Measurements from ENCODE around the gene MMP27.
"Not testable (repeated sequence)": the region's sequence is repeated elsewhere in the genome, so short reads cannot be mapped to it uniquely, and the experiment has no call there.

The MMP27 gene, protein sequence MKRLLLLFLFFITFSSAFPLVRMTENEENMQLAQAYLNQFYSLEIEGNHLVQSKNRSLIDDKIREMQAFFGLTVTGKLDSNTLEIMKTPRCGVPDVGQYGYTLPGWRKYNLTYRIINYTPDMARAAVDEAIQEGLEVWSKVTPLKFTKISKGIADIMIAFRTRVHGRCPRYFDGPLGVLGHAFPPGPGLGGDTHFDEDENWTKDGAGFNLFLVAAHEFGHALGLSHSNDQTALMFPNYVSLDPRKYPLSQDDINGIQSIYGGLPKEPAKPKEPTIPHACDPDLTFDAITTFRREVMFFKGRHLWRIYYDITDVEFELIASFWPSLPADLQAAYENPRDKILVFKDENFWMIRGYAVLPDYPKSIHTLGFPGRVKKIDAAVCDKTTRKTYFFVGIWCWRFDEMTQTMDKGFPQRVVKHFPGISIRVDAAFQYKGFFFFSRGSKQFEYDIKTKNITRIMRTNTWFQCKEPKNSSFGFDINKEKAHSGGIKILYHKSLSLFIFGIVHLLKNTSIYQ

GRCh38 chr11:102705626-102706025 lies at the start of gene MMP27:
Gene MMP27 (minus strand): TSS chr11:102705769. CDS start chr11:102705714, 55 bp downstream.
- Histone ChIP-seq H3K36me3 (ENCODE audit: insufficient read depth, low read depth, low read length) (no peaks in the 10 kb centered on the region), H3K4me3 (ENCODE audit: low read length) (no peak within 1 kb of the TSS), H3K9ac (ENCODE audit: low read depth, low read length) (no peak within 1 kb of the TSS), H3K9me3 (ENCODE audit: insufficient read depth, low read depth, low read length) (no peaks in the 10 kb centered on the region), H3K27ac (ENCODE audit: low read length) (no peak within 1 kb of the TSS), H3K4me1 (ENCODE audit: insufficient read depth, low read length) (no peaks in the 10 kb centered on the region), H3K27me3 (ENCODE audit: insufficient read depth, low read length) (no peaks in the 10 kb centered on the region)

- Histone ChIP-seq H3K9me3 (ENCODE audit: insufficient read depth, low read depth, low read length) (no peaks in the 10 kb centered on the region), H3K4me1 (ENCODE audit: insufficient read depth, low read length) (peaks cover 14% of the 10 kb centered on the region; the same call in 1 of the 2 replicates), H3K27me3 (ENCODE audit: insufficient read depth, low read length) (no peaks in the 10 kb centered on the region), H3K36me3 (ENCODE audit: insufficient read depth, low read depth, low read length) (no peaks in the 10 kb centered on the region), H3K27ac (ENCODE audit: low read length) (no peak overlapping the region), H3K9ac (ENCODE audit: low read depth, low read length) (no peak overlapping the region), H3K4me3 (ENCODE audit: low read length) (no peak overlapping the region)
Observed at GRCh38 chr11:102753267-102753666, 47.7 kb upstream of the MMP27 start.

DNA sequence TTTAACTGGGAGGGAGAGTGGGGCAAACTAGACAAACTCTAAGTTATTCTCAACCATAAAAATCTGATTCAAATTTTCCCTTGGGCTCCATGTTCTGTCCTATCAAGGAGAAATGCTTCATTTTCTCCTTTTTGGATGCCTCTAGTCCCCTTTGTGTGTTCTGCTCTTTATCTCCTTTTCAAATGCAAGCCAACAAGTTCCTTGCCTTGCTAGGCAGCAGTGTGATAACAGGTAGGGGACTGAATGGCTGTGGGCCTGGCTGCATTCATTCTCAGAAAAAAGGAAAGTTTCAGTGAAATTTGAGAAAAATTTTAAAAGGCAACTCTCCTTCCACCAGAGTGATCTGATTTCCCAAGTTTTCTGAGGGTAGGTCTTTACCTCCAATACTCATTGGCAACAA lies 46.1 kb upstream of the MMP27 start:
- H3K9me3 ChIP-seq (ENCODE audit: insufficient read depth, low read depth, low read length), result no peaks in the 10 kb centered on the region
- 0 out of 2 replicates have a peak overlapping the region, but pooled peaks have one; percentile 9 for H3K4me3 ChIP-seq (ENCODE audit: low read length)
- H3K36me3 ChIP-seq (ENCODE audit: insufficient read depth, low read depth, low read length), result no peaks in the 10 kb centered on the region
- peaks cover 14% of the 10 kb centered on the region; the same call in 1 of the 2 replicates for H3K4me1 ChIP-seq (ENCODE audit: insufficient read depth, low read length)
- H3K27me3 ChIP-seq (ENCODE audit: insufficient read depth, low read length), result no peaks in the 10 kb centered on the region
- peak overlapping the region; percentile 42 for H3K27ac ChIP-seq (ENCODE audit: low read length)
- H3K9ac ChIP-seq (ENCODE audit: low read depth, low read length), result peak overlapping the region; percentile 36; the same call in 1 of the 2 replicates

- no peaks in the 10 kb centered on the region for H3K27me3 ChIP-seq (ENCODE audit: insufficient read depth, low read length)
- H3K36me3 ChIP-seq (ENCODE audit: insufficient read depth, low read depth, low read length), result no peaks in the 10 kb centered on the region
- no peak overlapping the region for H3K4me3 ChIP-seq (ENCODE audit: low read length)
- no peak overlapping the region for H3K9ac ChIP-seq (ENCODE audit: low read depth, low read length)
- H3K4me1 ChIP-seq (ENCODE audit: insufficient read depth, low read length), result peaks cover 14% of the 10 kb centered on the region; the same call in 1 of the 2 replicates
- H3K9me3 ChIP-seq (ENCODE audit: insufficient read depth, low read depth, low read length), result no peaks in the 10 kb centered on the region
- no peak overlapping the region for H3K27ac ChIP-seq (ENCODE audit: low read length)
Observed at GRCh38 chr11:102749101-102749722, 43.6 kb upstream of the MMP27 start.

DNA sequence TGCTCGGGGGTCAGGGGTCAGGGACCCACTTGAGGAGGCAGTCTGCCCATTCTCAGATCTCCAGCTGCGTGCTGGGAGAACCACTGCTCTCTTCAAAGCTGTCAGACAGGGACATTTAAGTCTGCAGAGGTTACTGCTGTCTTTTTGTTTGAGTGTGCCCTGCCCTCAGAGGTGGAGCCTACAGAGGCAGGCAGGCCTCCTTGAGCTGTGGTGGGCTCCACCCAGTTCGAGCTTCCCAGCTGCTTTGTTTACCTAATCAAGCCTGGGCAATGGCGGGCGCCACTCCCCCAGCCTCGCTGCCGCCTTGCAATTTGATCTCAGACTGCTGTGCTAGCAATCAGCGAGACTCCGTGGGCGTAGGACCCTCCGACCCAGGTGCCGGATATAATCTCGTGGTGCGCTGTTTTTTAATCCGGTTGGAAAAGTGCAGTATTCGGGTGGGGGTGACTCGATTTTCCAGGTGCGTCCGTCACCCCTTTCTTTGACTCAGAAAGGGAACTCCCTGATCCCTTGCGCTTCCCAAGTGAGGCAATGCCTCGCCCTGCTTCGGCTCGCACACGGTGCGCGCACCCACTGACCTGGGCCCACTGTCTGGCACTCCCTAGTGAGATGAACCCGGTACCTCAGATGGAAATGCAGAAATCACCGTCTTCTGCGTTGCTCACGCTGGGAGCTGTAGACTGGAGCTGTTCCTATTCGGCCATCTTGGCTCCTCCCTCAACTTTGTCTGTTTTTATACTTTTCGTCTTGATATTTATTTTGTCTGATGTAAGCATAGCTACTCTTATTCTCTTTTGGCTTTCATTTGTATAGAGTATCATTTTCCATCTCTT lies 41.4 kb upstream of the MMP27 start:
- H3K9me3 ChIP-seq (ENCODE audit: insufficient read depth, low read depth, low read length); H3K4me1 ChIP-seq (ENCODE audit: insufficient read depth, low read length); H3K27ac ChIP-seq (ENCODE audit: low read length); H3K27me3 ChIP-seq (ENCODE audit: insufficient read depth, low read length); H3K36me3 ChIP-seq (ENCODE audit: insufficient read depth, low read depth, low read length); H3K9ac ChIP-seq (ENCODE audit: low read depth, low read length); H3K4me3 ChIP-seq (ENCODE audit: low read length): not testable (repeated sequence)

DNA sequence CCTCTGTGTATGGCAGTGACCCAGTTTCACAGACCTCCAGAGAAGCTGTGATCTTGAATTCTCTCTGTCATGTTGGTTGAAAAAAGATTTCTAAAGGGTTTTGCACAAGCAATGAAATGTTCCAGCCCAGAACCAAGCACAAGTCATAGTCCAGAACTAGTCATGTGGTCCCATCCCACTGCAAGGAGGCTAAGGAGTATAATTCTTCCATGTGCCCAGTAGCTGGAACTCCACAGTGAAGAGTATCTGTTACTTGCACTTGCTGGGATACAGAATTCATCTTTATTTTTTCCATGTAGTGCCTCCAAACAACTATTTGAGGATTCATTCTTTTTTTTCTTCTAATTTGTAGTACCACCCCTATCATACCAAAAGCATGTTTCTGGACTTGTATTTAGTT lies 29.1 kb upstream of the MMP27 start:
- Histone ChIP-seq H3K27me3 (ENCODE audit: insufficient read depth, low read length) (no peaks in the 10 kb centered on the region), H3K9me3 (ENCODE audit: insufficient read depth, low read depth, low read length) (no peaks in the 10 kb centered on the region), H3K4me1 (ENCODE audit: insufficient read depth, low read length) (no peaks in the 10 kb centered on the region)

GRCh38 chr11:102733232-102733875 lies 27.8 kb upstream of the MMP27 start:
- Histone ChIP-seq H3K9me3 (ENCODE audit: insufficient read depth, low read depth, low read length) (no peaks in the 10 kb centered on the region), H3K4me3 (ENCODE audit: low read length) (no peak overlapping the region)

More for the DNA sequence above, 29.1 kb upstream of the MMP27 start:
- Histone ChIP-seq H3K4me3 (ENCODE audit: low read length) (no peak overlapping the region), H3K36me3 (ENCODE audit: insufficient read depth, low read depth, low read length) (no peaks in the 10 kb centered on the region), H3K9ac (ENCODE audit: low read depth, low read length) (no peak overlapping the region), H3K27ac (ENCODE audit: low read length) (no peak overlapping the region)

GRCh38 chr11:102730944-102731343 lies 25.4 kb upstream of the MMP27 start:
- H3K4me3 ChIP-seq (ENCODE audit: low read length), result not testable (repeated sequence)

More at GRCh38 chr11:102733232-102733875, 27.8 kb upstream of the MMP27 start:
- Histone ChIP-seq H3K27ac (ENCODE audit: low read length) (no peak overlapping the region), H3K9ac (ENCODE audit: low read depth, low read length) (no peak overlapping the region), H3K4me1 (ENCODE audit: insufficient read depth, low read length) (no peaks in the 10 kb centered on the region), H3K27me3 (ENCODE audit: insufficient read depth, low read length) (no peaks in the 10 kb centered on the region), H3K36me3 (ENCODE audit: insufficient read depth, low read depth, low read length) (no peaks in the 10 kb centered on the region)

DNA sequence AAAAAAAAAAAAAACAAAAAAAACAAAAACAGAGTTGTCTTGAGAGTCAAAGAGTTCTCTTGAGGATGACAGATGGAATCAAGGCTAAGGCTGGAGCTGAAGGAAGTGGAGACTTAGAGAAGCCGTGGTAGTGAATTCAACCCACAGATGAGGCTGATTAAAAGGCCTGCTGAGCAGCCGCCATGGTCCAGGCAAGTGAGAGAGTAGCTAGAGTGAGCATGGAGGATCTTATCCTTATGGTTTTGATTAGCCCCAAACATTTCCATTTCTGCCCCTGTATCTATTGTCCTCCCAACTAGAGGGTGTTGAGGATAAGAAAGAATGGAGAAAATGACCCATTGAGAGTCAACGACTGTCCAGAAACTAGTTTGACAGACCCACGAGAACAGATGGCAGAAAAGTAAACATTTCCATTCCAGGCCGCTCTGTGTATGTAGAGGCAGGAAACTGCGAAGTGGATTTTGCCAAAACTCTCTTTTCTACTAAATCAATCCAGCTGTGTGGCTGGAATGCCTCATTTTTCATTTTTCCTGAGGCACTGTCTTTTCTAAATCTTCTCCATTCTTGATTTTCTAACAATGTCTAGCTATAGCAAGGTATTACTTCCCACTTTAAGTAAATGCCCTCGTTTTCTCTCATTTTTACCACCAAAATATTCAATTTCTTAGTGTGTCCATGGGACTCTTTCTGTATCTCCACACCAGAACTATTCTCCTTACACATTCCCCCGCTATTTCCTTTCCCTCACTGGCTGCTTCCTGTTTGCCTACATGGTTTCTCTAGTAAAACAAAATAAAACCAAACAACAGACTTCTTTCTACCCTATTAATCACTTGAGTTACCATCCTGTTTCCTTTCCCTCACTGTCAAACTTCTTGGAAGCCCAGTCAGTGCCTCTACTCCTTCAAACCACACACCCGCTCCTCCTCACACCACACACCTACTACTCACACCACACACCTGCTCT lies 24.6 kb upstream of the MMP27 start:
- Histone ChIP-seq H3K9me3 (ENCODE audit: insufficient read depth, low read depth, low read length) (no peaks in the 10 kb centered on the region), H3K4me3 (ENCODE audit: low read length) (no peak overlapping the region), H3K9ac (ENCODE audit: low read depth, low read length) (no peak overlapping the region), H3K36me3 (ENCODE audit: insufficient read depth, low read depth, low read length) (no peaks in the 10 kb centered on the region), H3K4me1 (ENCODE audit: insufficient read depth, low read length) (no peaks in the 10 kb centered on the region), H3K27ac (ENCODE audit: low read length) (no peak overlapping the region), H3K27me3 (ENCODE audit: insufficient read depth, low read length) (no peaks in the 10 kb centered on the region)

More at GRCh38 chr11:102730944-102731343, 25.4 kb upstream of the MMP27 start:
- not testable (repeated sequence) for H3K27me3 ChIP-seq (ENCODE audit: insufficient read depth, low read length); H3K9me3 ChIP-seq (ENCODE audit: insufficient read depth, low read depth, low read length); H3K4me1 ChIP-seq (ENCODE audit: insufficient read depth, low read length); H3K36me3 ChIP-seq (ENCODE audit: insufficient read depth, low read depth, low read length); H3K9ac ChIP-seq (ENCODE audit: low read depth, low read length); H3K27ac ChIP-seq (ENCODE audit: low read length)

DNA sequence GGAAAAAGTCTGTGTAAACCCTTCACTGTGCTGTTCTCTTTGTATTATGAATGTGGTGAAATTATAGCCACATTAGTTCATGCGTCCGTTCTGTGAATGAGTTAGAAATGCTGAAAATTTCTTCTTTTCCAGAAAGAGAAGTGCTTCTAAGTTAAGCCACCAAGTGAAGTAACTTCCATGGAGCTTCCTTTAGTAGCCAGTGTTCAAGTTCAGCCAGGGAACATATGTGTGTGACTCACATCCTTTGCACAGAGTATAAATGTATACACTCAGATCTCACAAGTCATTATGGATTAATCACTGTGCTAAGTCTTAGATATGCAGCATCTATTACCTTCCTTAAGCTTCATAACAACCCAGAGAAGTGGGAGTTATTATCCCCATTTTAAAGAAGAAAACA lies 22.3 kb upstream of the MMP27 start:
- Histone ChIP-seq H3K4me3 (ENCODE audit: low read length) (no peak overlapping the region), H3K9me3 (ENCODE audit: insufficient read depth, low read depth, low read length) (no peaks in the 10 kb centered on the region), H3K4me1 (ENCODE audit: insufficient read depth, low read length) (no peaks in the 10 kb centered on the region), H3K36me3 (ENCODE audit: insufficient read depth, low read depth, low read length) (no peaks in the 10 kb centered on the region), H3K27me3 (ENCODE audit: insufficient read depth, low read length) (no peaks in the 10 kb centered on the region), H3K27ac (ENCODE audit: low read length) (no peak overlapping the region), H3K9ac (ENCODE audit: low read depth, low read length) (no peak overlapping the region)

Data from iPS-20b (cell line).